Uterus (tissue), 2 donors: Measurements from ENCODE around the gene LUC7L2.

ENCODE experiments used
- CTCF ChIP-seq, 4 experiments: fragments of 200-600 bp in 2 of 4; fragments of 450-650 bp in 2 of 4; sonication (generic) in 2 of 4; IDR thresholded peaks; one replicate each; pipeline ENCODE4 v1.5.1; 2016 to 2019; ENCODE audit warnings: antibody characterized with exemption in 4 of 4, mild to moderate bottlenecking in 2 of 4, moderate library complexity in 1 of 4
- POLR2A ChIP-seq, 2 donors: fragments of 450-650 bp; IDR thresholded peaks; one replicate each; pipeline ENCODE4 v1.6.1; 2016; ENCODE audit warnings: antibody characterized with exemption in 2 of 2, mild to moderate bottlenecking in 1 of 2, moderate library complexity in 1 of 2

- no peak for TF ChIP-seq CTCF (IDR thresholded peaks at IDR 0.05)
- TF ChIP-seq POLR2A (IDR thresholded peaks at IDR 0.05): no peak
These were observed 71.3 kb downstream of the LUC7L2 start for GRCh38 chr7:139431010-139431409.
